ENCODE data around the gene LONP1.

DNA sequence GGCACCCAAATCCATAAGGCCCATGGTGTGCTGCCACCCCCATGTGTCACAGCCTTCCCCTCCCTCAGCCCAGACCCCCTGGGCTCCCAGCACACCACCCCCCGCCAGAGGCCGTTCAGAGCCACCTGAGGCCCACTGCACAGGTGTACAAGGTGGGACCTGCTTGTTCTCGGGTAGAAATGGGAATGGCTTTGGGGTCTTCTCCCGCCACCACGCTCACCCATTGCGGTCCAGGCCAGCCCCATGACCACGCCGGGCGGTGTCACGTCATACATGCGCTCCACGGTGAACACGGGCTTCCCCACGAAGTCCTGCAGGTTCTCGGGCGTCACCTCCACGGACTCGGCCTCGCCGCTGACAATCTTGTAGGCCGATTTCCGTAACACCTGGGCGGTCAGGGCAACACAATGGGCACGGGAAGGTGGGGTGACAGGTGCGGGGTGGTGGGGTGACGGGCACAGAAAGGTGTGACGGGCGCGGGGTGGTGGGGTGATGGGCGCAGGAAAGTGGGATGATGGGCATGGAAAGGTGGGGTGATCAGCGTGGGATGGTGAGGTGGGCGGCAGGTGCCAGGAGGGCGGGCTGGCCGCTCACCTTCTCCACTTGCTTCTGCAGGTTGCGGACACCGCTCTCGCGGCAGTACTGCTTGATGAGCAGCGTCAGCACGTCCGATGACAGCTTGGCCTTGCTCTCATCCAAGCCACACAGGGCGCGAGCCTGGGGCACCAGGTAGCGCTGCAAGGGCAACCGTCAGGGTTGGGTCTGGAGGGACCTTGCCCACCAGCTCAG, 25.6 kb downstream of the LONP1 start:
- no peak for TF ChIP-seq EZH2 (optimal IDR thresholded peaks at IDR 0.05; ENCODE audit: low read depth, low read length)
- TF ChIP-seq, protein P1, sequence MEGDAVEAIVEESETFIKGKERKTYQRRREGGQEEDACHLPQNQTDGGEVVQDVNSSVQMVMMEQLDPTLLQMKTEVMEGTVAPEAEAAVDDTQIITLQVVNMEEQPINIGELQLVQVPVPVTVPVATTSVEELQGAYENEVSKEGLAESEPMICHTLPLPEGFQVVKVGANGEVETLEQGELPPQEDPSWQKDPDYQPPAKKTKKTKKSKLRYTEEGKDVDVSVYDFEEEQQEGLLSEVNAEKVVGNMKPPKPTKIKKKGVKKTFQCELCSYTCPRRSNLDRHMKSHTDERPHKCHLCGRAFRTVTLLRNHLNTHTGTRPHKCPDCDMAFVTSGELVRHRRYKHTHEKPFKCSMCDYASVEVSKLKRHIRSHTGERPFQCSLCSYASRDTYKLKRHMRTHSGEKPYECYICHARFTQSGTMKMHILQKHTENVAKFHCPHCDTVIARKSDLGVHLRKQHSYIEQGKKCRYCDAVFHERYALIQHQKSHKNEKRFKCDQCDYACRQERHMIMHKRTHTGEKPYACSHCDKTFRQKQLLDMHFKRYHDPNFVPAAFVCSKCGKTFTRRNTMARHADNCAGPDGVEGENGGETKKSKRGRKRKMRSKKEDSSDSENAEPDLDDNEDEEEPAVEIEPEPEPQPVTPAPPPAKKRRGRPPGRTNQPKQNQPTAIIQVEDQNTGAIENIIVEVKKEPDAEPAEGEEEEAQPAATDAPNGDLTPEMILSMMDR (IDR thresholded peaks at IDR 0.05; ENCODE audit: low read length): no peak
- no peak for TF ChIP-seq EZH2phosphoT487 (IDR thresholded peaks at IDR 0.05; ENCODE audit: low read length)
